A549 treated with Hydrocortisone at 1 μM for 4 hours (cell line): ENCODE measurements around the gene CSTPP1. TPM values are rescaled to one million over a fixed set of nuclear protein-coding genes. Genes with fewer than 3 reads are reported as not detected.

ENCODE experiments used
- total RNA-seq: library from RNA; stranded (reverse); fragments of 200-300 nt; extraction: Qiagen RNA extraction; gene quantifications from 5 replicates; pipeline ENCODE4 v1.2.3, GENCODE V29; 2022

Gene CSTPP1
- total RNA-seq, result 27.9 to 34.8 TPM (median 30.6 TPM) in 5 replicates

GRCh38 chr11:46936138-46937110 lies at the start of gene CSTPP1:
CSTPP1 (plus strand) TSS chr11:46936761; CDS start chr11:46936806, 45 bp downstream.

GRCh38 chr11:46918083-46918787 lies 18.3 kb upstream of the CSTPP1 start, which contains the start of gene LRP4:
LRP4 (minus strand) TSS chr11:46918550; CDS start chr11:46918379, 171 bp downstream.

GRCh38 chr11:47176328-47177228 lies 240.0 kb downstream of the CSTPP1 start, which contains the start of gene ARFGAP2:
ARFGAP2 (minus strand) TSS chr11:47176879; CDS start chr11:47176853, 26 bp downstream.

GRCh38 chr11:47186076-47186699 lies 249.6 kb downstream of the CSTPP1 start, which contains the start of gene PACSIN3:
PACSIN3 (minus strand) TSS chr11:47186434; CDS start chr11:47182727, 3,707 bp downstream.

Other genes starting within 250 kb of the CSTPP1 start
- 56.9 to 73.8 TPM (median 60.2 TPM) in 5 replicates for gene ARHGAP1, start 236.1 kb upstream of the CSTPP1 start, total RNA-seq
- gene ZNF408, start 235.7 kb upstream of the CSTPP1 start, total RNA-seq, result 17.0 to 22.2 TPM (median 19.6 TPM) in 5 replicates
- 1.7 to 3.3 TPM (median 2.3 TPM) in 5 replicates for gene F2, start 217.5 kb upstream of the CSTPP1 start, total RNA-seq
- gene CKAP5, start 90.5 kb upstream of the CSTPP1 start, total RNA-seq, result 57.8 to 91.6 TPM (median 64.9 TPM) in 5 replicates
- gene LRP4, start 18.2 kb upstream of the CSTPP1 start, total RNA-seq, result 6.9 to 10.2 TPM (median 7.1 TPM) in 5 replicates
- gene ARFGAP2, start 240.1 kb downstream of the CSTPP1 start, total RNA-seq, result 28.5 to 37.3 TPM (median 28.7 TPM) in 5 replicates
- 22.5 to 27.2 TPM (median 26.3 TPM) in 5 replicates for gene PACSIN3, start 249.7 kb downstream of the CSTPP1 start, total RNA-seq